HG03103 (cell line): Measurements from ENCODE around the gene TBC1D8.
A peak's percentile ranks its signal among the peaks of the same experiment; 100 is the strongest.

Experiments used
- ATAC-seq: cut with Tn5 transposase; IDR thresholded peaks from one replicate; pipeline ENCODE4 v1.9.1; 2021; ENCODE audit warnings: low read depth; ENCODE audit not compliant: unreplicated experiment

TBC1D8 gene

DNA sequence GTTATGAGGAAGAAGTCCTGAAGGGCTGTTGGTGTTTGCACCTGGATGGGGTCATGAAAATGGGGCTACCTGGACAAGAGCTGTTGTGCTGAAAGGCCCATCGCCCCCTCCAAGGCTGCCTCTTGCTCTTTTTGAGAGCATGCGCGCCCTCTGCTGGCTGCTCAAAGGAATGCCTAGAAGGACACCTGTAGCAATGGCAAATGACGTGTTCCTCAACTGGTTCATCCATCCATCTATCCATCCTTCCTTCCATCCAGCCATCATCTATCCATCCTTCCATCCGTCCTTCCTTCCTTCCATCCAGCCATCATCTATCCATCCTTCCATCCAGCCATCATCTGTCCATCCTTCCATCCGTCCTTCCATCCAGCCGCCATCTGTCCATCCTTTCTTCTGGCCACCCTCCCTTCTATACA is 166.3 kb downstream of the TBC1D8 start:
- ATAC-seq, result no peak

DNA sequence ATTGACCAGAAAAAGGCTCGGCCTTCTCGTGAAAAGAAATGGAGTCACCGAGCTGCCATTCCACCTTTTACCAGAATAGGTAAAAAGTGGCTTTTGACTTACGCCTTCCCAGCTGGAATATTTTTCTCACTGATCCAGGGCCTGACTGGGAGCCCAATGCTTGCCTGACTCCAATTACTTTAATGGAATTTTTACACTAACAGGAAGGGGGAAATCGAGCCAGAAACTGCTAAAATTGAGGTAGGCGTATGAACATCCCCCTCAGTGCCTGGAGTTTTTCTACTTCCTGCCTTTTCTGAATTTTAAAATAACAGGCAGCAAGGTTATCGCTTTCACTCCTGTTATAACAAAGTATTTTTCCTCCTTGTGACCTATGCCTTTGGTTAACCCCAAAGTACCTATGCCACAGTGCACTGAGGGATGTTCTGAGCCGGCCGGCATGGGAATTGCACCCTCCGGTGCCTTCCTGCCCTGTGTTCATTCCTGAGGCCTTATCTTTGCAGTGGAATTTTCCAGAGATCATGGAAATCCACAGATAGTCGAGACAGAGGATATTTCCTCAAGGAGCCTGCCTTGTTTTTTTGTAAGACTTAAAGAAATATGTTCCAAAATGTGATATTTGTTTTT is 167.4 kb downstream of the TBC1D8 start:
- ATAC-seq, result no peak

- ATAC-seq, result no peak
Observed at GRCh38 chr2:100983201-100983600, 168.0 kb downstream of the TBC1D8 start.

DNA sequence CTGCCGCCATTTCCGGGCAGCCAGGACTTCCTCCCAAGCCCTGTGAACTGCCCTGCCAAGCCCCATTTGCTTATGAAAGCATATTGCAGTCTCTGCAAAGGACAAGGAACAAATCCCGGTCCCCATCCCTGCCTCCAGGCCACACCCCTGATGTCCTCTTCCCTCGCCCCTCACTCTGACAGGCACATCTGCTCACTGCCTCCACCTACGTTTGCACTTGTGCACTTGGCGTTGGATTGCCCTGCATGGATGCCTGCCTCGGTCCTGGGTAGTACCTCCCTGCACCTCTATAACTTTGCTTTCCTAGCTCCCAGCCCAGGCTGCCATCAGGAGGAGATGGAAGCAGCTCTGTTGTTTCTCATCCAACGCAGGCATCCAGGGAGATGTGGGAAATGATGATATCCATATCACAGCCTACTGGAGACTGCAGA is 168.7 kb downstream of the TBC1D8 start:
- no peak for ATAC-seq

DNA sequence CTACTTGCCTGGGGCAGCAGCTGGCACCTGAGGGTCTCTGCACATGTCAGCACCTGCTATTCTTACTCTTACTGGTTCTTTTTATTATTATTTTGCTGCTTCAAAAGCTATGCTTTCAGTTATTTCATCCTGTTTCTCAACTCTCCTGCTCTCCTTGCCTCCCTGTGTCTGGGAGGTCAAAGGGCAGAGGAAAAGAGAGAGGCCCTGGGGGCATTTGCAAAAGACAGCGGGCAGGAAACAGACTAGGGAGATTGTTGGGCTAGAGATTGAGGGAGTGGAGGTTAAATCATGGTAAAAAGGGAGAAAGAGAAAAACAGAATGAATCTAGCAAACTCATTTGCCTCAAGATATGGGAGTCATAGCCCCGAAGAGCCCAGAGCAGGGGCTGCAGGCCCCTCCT is 170.2 kb downstream of the TBC1D8 start:
- ATAC-seq, result no peak

DNA sequence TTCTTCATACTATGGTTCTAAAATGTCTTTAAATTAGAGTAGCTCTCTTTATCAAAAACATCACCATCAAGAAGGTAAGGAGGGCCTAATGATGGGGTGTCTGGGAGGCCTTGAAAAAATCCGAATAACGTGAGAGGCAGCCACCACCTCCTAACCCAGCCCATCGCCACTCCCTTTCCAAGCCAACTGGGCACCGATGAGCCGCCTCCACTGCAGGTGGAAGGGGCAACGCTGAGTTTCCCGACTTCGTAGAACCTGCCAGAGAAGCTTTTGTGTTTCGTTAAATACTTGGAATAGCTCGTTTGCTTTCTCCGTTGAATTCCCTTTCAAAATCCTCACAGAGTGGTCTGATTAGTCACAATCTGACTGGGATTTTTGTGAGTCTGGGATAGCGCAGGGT is 171.1 kb downstream of the TBC1D8 start:
- no peak for ATAC-seq

DNA sequence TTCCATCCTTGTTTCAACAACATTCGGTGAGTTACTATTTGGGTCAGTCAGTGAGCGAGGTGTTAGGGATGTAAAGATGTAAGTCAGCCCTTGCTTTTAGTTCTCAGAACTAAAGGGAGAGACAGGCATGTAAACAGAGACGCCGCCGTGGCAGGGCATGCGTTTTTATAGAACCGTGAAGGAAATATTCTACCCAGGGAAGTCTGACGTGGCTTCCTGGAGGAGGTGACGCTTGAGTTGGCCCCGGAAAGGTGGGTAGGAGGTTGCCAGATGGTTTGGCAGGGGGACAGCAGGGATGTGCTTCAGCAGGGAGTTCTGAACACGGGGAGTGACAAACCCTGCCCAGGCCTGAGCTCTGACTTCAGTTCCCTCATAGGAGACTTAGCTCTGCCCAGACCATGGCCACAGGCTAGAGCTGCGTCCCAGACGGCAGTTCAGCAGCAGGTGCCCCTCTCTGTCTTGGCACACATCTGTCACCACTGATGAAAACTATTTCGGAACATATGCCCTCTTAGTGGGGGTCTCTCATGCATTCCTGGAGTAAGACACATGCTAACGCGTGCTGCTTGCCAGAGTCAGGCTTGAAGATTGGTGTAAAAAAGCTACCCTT is 172.5 kb downstream of the TBC1D8 start:
- ATAC-seq, result no peak

- no peak for ATAC-seq
Observed at GRCh38 chr2:100977511-100977910, 173.7 kb downstream of the TBC1D8 start.

GRCh38 chr2:100976645-100977391 is 174.4 kb downstream of the TBC1D8 start:
- ATAC-seq, result peak; percentile 87

GRCh38 chr2:100976061-100976460 is 175.1 kb downstream of the TBC1D8 start:
- ATAC-seq, result no peak

DNA sequence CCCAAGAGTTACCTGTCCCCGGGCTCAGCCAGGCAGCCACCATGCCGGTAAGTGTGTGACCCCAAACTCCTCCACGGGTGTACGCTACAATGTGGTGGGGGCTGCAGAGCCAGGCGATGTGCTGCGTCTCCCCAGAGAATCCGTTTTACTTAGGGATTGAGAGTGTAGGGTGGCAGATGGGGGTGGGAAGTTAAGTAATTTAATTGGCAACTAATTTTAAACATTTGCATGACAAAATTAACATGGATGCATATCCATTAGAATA is 175.7 kb downstream of the TBC1D8 start:
- no peak for ATAC-seq

DNA sequence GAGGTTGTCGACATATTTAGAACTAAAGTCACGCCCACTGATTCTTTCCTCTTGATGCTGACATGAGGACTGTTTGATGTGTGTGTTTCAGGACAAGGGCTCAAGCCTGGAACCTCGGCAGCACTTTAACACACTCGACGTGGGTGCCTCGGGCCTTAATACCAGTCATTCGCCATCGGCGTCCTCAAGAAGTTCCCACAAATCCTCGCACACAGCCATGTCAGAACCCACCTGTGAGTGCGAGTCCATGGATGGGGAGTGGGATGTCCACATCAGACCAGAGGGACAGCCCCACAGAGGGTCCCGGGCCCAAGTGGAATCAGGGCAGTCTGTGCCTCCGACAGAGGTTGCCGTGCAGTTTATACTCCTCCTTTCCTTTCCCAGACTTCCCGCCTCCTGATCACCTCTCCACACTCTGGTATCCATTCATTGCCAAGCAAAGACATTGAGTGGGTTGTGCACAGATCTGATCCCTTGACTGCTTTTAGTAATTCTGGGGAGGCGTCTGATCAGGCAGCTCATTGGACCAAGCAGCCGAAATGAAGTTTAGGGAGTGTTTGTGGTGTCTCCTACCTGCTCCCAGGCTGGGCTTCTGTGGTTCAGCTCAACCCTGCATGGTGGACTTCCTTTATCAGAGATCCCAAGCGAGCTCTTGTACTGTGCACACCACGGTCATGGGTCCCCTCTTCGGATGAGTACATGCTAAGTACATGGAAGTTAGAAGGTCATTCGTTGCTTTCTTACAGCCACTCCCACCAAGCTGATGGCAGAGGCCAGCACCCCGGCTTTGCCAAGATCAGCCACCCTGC is 176.3 kb downstream of the TBC1D8 start:
- ATAC-seq, result no peak

DNA sequence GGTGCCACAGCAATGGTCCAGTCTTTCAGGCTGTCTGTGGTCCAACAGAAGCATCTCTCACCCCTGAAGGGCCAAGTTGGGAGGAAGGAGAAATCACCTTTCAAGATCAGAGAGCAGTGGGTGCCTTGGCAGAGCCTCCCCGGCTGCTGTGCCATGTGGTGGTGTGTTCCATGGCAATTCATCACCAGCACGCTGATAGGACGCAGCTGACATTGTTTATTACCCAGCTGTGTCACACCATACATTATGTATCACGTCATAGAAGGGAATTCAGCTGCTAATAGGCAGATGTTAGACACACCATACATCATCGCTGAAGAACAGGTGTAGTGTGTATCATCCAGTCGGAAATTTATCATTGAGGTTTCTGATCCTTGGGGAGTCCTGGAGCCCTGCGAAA is 178.7 kb downstream of the TBC1D8 start:
- no peak for ATAC-seq

- ATAC-seq, result no peak
Observed at GRCh38 chr2:100971221-100971620, 180.0 kb downstream of the TBC1D8 start.

- no peak for ATAC-seq
Observed at GRCh38 chr2:100969998-100970397, 181.2 kb downstream of the TBC1D8 start.

GRCh38 chr2:100968146-100969145 is 182.7 kb downstream of the TBC1D8 start:
- no peak for ATAC-seq

DNA sequence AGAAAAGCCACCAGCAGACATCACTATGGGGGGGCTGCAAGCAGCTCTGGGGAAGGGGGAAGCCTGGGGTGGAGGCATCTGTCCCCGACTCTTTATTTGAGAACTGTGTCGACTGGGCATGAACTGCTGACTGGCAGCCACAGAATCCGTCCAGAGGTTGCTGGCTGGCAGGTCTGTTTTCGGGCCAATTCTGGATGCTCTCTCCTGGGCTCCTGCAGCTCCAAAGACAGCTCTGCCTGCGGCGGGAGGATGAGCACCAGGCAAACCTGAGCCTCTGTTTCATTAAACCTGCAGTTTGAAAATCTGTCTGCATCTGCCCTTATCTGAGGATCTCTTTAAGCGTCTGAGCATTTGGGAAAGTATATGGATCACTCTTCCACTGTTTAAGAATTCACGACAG is 183.5 kb downstream of the TBC1D8 start:
- ATAC-seq, result no peak

DNA sequence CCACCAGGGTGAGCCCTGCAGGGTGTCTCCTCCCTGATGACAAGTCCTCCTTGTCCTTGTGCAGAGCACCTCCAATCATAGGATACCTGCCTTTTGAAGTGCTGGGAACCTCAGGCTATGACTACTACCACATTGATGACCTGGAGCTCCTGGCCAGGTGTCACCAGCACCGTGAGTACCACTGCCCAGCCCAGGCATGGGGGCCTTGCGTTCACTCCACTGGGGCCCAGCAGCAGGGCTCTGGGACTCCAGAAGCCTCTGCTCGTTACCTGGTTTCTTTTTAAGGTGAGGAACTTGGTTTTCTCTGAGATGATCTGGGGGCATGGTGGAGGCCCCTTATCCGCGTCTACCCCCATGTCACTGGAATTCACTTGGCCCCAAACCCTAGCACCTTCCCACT is 185.6 kb downstream of the TBC1D8 start:
- ATAC-seq, result no peak

GRCh38 chr2:100964681-100965169 is 186.5 kb downstream of the TBC1D8 start:
- no peak for ATAC-seq

- no peak for ATAC-seq
Observed at GRCh38 chr2:100964222-100964621, 187.0 kb downstream of the TBC1D8 start.
